A549 (cell line): ENCODE results near the gene LOC128125822.

Experiments
- ATAC-seq, 2 experiments: fragments of 200-7000 bp in 1 of 2; fragments of >200 bp in 1 of 2; cut with Nextera tagmentation in 1 of 2; cut with Tn5 transposase in 1 of 2; 3 replicates each; pipeline versions ENCODE4 v1.8.0 to v1.9.1; 2018 to 2020; ENCODE audit warnings: mild to moderate bottlenecking in 1 of 2, moderate library complexity in 1 of 2
- CTCF ChIA-PET: fragments of 300-600 bp; sonication (Branson Sonifier 250); formaldehyde crosslinking; extraction: SDS; loops from one replicate; lab custom pipeline; 2021; ENCODE audit warnings: antibody characterized with exemption, inconsistent platforms; lab: Yijun Ruan, JAX
- POLR2A ChIA-PET: fragments of 350-600 bp; formaldehyde crosslinking; extraction: SDS; loops from one replicate; lab custom pipeline; 2021; ENCODE audit warnings: antibody characterized with exemption, inconsistent platforms; lab: Yijun Ruan, JAX
- DNase-seq, 2 experiments: peaks; one replicate each; pipeline versions ENCODE4 v3.0.0 to v3.0.0-alpha.2; 2011 to 2016; ENCODE audit warnings: low read depth in 1 of 2, low spot score in 1 of 2
- FAIRE-seq: peaks from 2 replicates; lab custom pipeline; 2011; peaks lifted over from hg19 to GRCh38; lab: Jason Lieb, UNC
- H3K27ac ChIP-seq, 2 experiments: fragments of >200 bp; sonication (Bioruptor Twin); formaldehyde crosslinking; 3 replicates each; pipeline ENCODE4 v1.5.1; 2016 to 2017
- H3K4me1 ChIP-seq: fragments of >200 bp; sonication (Bioruptor Twin); formaldehyde crosslinking; 3 replicates; pipeline ENCODE4 v1.6.1; 2016
- H3K4me2 ChIP-seq: fragments of >200 bp; sonication (Bioruptor Twin); formaldehyde crosslinking; 3 replicates; pipeline ENCODE4 v1.6.1; 2016
- H3K4me3 ChIP-seq: fragments of >200 bp; sonication (Bioruptor Twin); formaldehyde crosslinking; 3 replicates; pipeline ENCODE4 v1.5.1; 2016
- H3K9me3 ChIP-seq: fragments of >200 bp; sonication (Bioruptor Twin); formaldehyde crosslinking; 3 replicates; pipeline ENCODE4 v1.6.1; 2016
- BHLHE40 ChIP-seq: IDR thresholded peaks from 2 replicates; pipeline ENCODE4 v1.6.1; 2012; ENCODE audit warnings: low read depth, low read length, inconsistent platforms
- CEBPB ChIP-seq, 2 experiments: fragments of >200 bp in 1 of 2; sonication (Bioruptor Twin) in 1 of 2; formaldehyde crosslinking in 1 of 2; IDR thresholded peaks; 2 replicates each; pipeline ENCODE4 v1.6.1; 2012 to 2016
- CHD2 ChIP-seq: fragments of 150-350 bp; IDR thresholded peaks from 2 replicates; pipeline ENCODE4 v1.6.1; 2014; ENCODE audit warnings: low read length; ENCODE audit not compliant: partially characterized antibody
- EP300 ChIP-seq, 2 experiments: fragments of >200 bp; sonication (Bioruptor Twin); formaldehyde crosslinking; IDR thresholded peaks; 2 replicates in 1 of 2; 3 replicates in 1 of 2; pipeline ENCODE4 v1.6.1; 2016 to 2017
- ESRRA ChIP-seq: fragments of 150-350 bp; IDR thresholded peaks from 2 replicates; pipeline ENCODE4 v1.6.1; 2014; ENCODE audit warnings: mild to moderate bottlenecking, low read length, borderline replicate concordance
- FOSL2 ChIP-seq, 2 experiments: fragments of 450-650 bp in 1 of 2; fragments of >200 bp in 1 of 2; sonication (Bioruptor Twin) in 1 of 2; formaldehyde crosslinking; IDR thresholded peaks; 2 replicates each; pipeline versions ENCODE4 v1.5.0 to v1.6.1; 2016 to 2020; ENCODE audit warnings: mild to moderate bottlenecking in 1 of 2, moderate library complexity in 1 of 2
- GATA3 ChIP-seq: IDR thresholded peaks from 2 replicates; pipeline ENCODE4 v1.6.1; 2012; ENCODE audit warnings: borderline replicate concordance
- HOXB5 ChIP-seq: fragments of 250-450 bp; sonication (Bioruptor Pico); IDR thresholded peaks from 2 replicates; pipeline ENCODE4 v1.5.0; 2020; ENCODE audit warnings: mild to moderate bottlenecking, moderate library complexity
- JUN ChIP-seq, 2 experiments: fragments of >200 bp; sonication (Bioruptor Twin); formaldehyde crosslinking; IDR thresholded peaks; 2 replicates in 1 of 2; 3 replicates in 1 of 2; pipeline ENCODE4 v1.6.1; 2016 to 2017
- JUNB ChIP-seq: fragments of >200 bp; sonication (Bioruptor Twin); formaldehyde crosslinking; IDR thresholded peaks from 2 replicates; pipeline ENCODE4 v1.6.1; 2016
- MAX ChIP-seq: IDR thresholded peaks from 2 replicates; pipeline ENCODE4 v1.6.1; 2012
- POLR2A ChIP-seq: IDR thresholded peaks from 2 replicates; pipeline ENCODE4 v1.6.1; 2012; ENCODE audit warnings: mild to moderate bottlenecking, low read length
- RAD21 ChIP-seq, 2 experiments: fragments of >200 bp in 1 of 2; sonication (Bioruptor Twin) in 1 of 2; formaldehyde crosslinking in 1 of 2; IDR thresholded peaks in 1 of 2; conservative IDR thresholded peaks in 1 of 2; 2 replicates in 1 of 2; 3 replicates in 1 of 2; pipeline ENCODE4 v1.6.1; 2012 to 2018; ENCODE audit warnings: inconsistent platforms in 1 of 2
- SMC3 ChIP-seq: fragments of >200 bp; sonication (Bioruptor Twin); formaldehyde crosslinking; IDR thresholded peaks from 3 replicates; pipeline ENCODE4 v1.6.1; 2018; ENCODE audit warnings: inconsistent platforms
- TFCP2L1 ChIP-seq: fragments of 250-450 bp; sonication (Bioruptor Pico); IDR thresholded peaks from 2 replicates; pipeline ENCODE4 v1.5.0; 2021; ENCODE audit warnings: mild to moderate bottlenecking
- ZFP36 ChIP-seq: fragments of 450-650 bp; IDR thresholded peaks from 2 replicates; pipeline ENCODE4 v1.6.1; 2014; ENCODE audit warnings: borderline replicate concordance; ENCODE audit not compliant: partially characterized antibody
- WGBS: methylation state at CpG from one replicate; pipeline ENCODE4 v1.1.6; 2017; ENCODE audit errors: missing lambda C conversion rate; 5-methylcytosine and 5-hydroxymethylcytosine counted together
- TF ChIP-seq, protein P1 (sequence below): fragments of >200 bp; sonication (Bioruptor Twin); formaldehyde crosslinking; IDR thresholded peaks from 3 replicates; pipeline ENCODE4 v1.6.1; 2016
- TF ChIP-seq, protein P2 (sequence below): fragments of >200 bp; sonication (Bioruptor Twin); formaldehyde crosslinking; IDR thresholded peaks from 2 replicates; pipeline ENCODE4 v1.6.1; 2016
- TF ChIP-seq, protein P3 (sequence below): fragments of 200-600 bp; sonication (generic); IDR thresholded peaks from 2 replicates; pipeline ENCODE4 v1.6.1; 2016; ENCODE audit warnings: antibody characterized with exemption, mild to moderate bottlenecking, moderate library complexity
- TF ChIP-seq, protein P4 (sequence below): IDR thresholded peaks from 2 replicates; pipeline ENCODE4 v1.6.1; 2012
- TF ChIP-seq, protein P5 (sequence below): fragments of 250-450 bp; sonication (Bioruptor Pico); IDR thresholded peaks from 2 replicates; pipeline ENCODE4 v1.5.0; 2020; ENCODE audit warnings: low read depth, mild to moderate bottlenecking, moderate library complexity

Gene LOC128125822

DNA sequence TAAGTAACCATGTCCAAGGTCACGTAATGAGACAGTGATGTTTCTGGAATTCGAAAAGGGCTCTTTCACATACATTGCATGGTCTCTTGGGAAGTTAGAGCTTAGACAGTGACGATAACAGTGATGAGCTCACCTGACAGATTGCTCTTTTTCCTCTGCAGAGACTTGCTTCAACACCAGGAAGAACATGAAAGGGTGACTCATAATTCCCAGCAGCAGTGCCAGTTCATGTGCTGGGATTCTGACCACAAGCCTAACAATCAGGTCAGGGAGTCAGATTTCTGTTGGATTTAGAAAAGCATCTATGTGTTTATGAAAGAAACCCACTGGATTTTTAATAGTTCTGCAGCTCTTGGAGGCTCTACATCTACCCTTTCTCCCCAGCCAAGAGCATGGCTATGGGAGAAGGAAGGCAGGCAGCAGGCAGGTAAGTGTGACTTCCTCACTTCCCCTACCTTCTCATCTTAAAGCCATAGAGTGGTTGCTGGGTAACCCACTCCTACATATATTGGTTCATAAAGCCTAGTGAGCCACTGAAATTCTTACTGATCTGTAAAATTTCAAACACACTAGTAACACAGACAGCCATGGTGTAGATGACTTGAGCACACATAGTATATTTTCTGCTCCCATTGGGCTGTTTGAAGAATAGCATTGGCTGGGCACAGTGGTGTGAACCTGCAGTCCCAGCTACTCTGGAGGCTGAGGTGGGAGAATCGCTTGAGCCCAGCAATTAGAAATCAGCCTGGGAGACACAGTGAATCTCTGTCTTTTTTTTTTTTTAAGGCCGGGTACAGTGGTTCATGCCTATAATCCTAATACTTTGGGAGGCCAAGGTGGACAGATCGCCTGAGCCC lies 44.4 kb upstream of the LOC128125822 start:
- no peaks in the 10 kb centered on the region for H3K9me3 ChIP-seq
- peak; percentile 79 to 97 for DNase-seq
- WGBS = 29% methylated on average over 6 of the region's 6 CpGs
- CTCF ChIA-PET = interaction anchor here (1.8 to 2.2 kb wide), 2 partner anchors 46 to 86 kb away, joined by 6 to 7 read pairs; no protein-coding TSS in a partner anchor
- H3K4me3 ChIP-seq = peak overlapping the region; percentile 32
- POLR2A ChIA-PET = interaction anchor here (1.0 to 3.4 kb wide), 4 partner anchors 18 to 87 kb away, joined by 3 to 32 read pairs (median 8); no protein-coding TSS in a partner anchor
- H3K27ac ChIP-seq = peak overlapping the region; percentile 97 to 99
- FAIRE-seq = peak; percentile 36
- peaks cover 65% of the 10 kb centered on the region for H3K4me1 ChIP-seq
- ATAC-seq = peak; percentile 92 to 99
- 0 out of 2 replicates have a peak, but pooled peaks have one; percentile 54 for TF ChIP-seq ESRRA
- TF ChIP-seq, protein P1, sequence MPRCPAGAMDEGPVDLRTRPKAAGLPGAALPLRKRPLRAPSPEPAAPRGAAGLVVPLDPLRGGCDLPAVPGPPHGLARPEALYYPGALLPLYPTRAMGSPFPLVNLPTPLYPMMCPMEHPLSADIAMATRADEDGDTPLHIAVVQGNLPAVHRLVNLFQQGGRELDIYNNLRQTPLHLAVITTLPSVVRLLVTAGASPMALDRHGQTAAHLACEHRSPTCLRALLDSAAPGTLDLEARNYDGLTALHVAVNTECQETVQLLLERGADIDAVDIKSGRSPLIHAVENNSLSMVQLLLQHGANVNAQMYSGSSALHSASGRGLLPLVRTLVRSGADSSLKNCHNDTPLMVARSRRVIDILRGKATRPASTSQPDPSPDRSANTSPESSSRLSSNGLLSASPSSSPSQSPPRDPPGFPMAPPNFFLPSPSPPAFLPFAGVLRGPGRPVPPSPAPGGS = peak; percentile 79; the same call in 2 of the 3 replicates
- no peak for TF ChIP-seq CHD2
- TF ChIP-seq FOSL2 (IDR thresholded peaks at IDR 0.05) = peak; percentile 91
- peak; percentile 99 for TF ChIP-seq FOSL2 (CRISPR knock-in tag; IDR thresholded peaks at IDR 0.05)
- peak; percentile 56; the same call in 1 of the 2 replicates for TF ChIP-seq BHLHE40
- TF ChIP-seq, protein P2, sequence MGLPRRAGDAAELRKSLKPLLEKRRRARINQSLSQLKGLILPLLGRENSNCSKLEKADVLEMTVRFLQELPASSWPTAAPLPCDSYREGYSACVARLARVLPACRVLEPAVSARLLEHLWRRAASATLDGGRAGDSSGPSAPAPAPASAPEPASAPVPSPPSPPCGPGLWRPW = peak; percentile 74; the same call in 1 of the 2 replicates
- TF ChIP-seq JUN (IDR thresholded peaks at IDR 0.05) = peak; percentile 93 to 95; a peak in 4 of 5 replicates
- TF ChIP-seq SMC3 = peak; percentile 47; the same call in 2 of the 3 replicates
- TF ChIP-seq, protein P3, sequence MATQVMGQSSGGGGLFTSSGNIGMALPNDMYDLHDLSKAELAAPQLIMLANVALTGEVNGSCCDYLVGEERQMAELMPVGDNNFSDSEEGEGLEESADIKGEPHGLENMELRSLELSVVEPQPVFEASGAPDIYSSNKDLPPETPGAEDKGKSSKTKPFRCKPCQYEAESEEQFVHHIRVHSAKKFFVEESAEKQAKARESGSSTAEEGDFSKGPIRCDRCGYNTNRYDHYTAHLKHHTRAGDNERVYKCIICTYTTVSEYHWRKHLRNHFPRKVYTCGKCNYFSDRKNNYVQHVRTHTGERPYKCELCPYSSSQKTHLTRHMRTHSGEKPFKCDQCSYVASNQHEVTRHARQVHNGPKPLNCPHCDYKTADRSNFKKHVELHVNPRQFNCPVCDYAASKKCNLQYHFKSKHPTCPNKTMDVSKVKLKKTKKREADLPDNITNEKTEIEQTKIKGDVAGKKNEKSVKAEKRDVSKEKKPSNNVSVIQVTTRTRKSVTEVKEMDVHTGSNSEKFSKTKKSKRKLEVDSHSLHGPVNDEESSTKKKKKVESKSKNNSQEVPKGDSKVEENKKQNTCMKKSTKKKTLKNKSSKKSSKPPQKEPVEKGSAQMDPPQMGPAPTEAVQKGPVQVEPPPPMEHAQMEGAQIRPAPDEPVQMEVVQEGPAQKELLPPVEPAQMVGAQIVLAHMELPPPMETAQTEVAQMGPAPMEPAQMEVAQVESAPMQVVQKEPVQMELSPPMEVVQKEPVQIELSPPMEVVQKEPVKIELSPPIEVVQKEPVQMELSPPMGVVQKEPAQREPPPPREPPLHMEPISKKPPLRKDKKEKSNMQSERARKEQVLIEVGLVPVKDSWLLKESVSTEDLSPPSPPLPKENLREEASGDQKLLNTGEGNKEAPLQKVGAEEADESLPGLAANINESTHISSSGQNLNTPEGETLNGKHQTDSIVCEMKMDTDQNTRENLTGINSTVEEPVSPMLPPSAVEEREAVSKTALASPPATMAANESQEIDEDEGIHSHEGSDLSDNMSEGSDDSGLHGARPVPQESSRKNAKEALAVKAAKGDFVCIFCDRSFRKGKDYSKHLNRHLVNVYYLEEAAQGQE = no peak
- TF ChIP-seq POLR2A = no peak
- TF ChIP-seq EP300 (IDR thresholded peaks at IDR 0.05) = peak; percentile 97 to 98; a peak in 4 of 5 replicates
- no peak for TF ChIP-seq ZFP36
- TF ChIP-seq TFCP2L1 = no peak
- peak; percentile 6 to 65; a peak in 3 of 5 replicates for TF ChIP-seq RAD21 (conservative IDR thresholded peaks at IDR 0.05 in 1 of 2, IDR thresholded peaks at IDR 0.05 in 1 of 2)
- peak; percentile 79 for TF ChIP-seq MAX
- TF ChIP-seq JUNB = peak; percentile 96
- TF ChIP-seq, protein P4, sequence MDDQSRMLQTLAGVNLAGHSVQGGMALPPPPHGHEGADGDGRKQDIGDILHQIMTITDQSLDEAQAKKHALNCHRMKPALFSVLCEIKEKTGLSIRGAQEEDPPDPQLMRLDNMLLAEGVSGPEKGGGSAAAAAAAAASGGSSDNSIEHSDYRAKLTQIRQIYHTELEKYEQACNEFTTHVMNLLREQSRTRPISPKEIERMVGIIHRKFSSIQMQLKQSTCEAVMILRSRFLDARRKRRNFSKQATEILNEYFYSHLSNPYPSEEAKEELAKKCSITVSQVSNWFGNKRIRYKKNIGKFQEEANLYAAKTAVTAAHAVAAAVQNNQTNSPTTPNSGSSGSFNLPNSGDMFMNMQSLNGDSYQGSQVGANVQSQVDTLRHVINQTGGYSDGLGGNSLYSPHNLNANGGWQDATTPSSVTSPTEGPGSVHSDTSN = 0 out of 2 replicates have a peak, but pooled peaks have one; percentile 40
- TF ChIP-seq CEBPB (IDR thresholded peaks at IDR 0.05) = peak; percentile 87 to 88
- TF ChIP-seq HOXB5 (CRISPR knock-in tag) = peak; percentile 61; the same call in 1 of the 2 replicates
- peak; percentile 93 for TF ChIP-seq GATA3
- TF ChIP-seq, protein P5, sequence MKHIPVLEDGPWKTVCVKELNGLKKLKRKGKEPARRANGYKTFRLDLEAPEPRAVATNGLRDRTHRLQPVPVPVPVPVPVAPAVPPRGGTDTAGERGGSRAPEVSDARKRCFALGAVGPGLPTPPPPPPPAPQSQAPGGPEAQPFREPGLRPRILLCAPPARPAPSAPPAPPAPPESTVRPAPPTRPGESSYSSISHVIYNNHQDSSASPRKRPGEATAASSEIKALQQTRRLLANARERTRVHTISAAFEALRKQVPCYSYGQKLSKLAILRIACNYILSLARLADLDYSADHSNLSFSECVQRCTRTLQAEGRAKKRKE (CRISPR knock-in tag) = no peak
- peak overlapping the region; percentile 93 for H3K4me2 ChIP-seq
